Panc1 (cell line): Measurements from ENCODE around the gene CHRM2.

Experiments used
- POLR2AphosphoS5 ChIP-seq: IDR thresholded peaks from 2 replicates; pipeline ENCODE4 v1.6.1; 2012; ENCODE audit warnings: mild to moderate bottlenecking, low read depth, low read length, moderate library complexity
- TCF7L2 ChIP-seq: IDR thresholded peaks from 2 replicates; pipeline ENCODE4 v1.6.1; 2011; ENCODE audit warnings: mild to moderate bottlenecking, low read depth, low read length, inconsistent platforms
- TF ChIP-seq, protein P1 (sequence below): fragments of 450-650 bp; IDR thresholded peaks from 2 replicates; pipeline ENCODE4 v1.5.1; 2017; ENCODE audit warnings: mild to moderate bottlenecking
- TF ChIP-seq, protein P2 (sequence below), 2 experiments: IDR thresholded peaks; 2 replicates each; pipeline ENCODE4 v1.6.1; 2011 to 2012; ENCODE audit warnings: low read depth in 2 of 2, control low read depth in 1 of 2, low read length in 1 of 2, mild to moderate bottlenecking in 1 of 2, moderate library complexity in 1 of 2; ENCODE audit not compliant: insufficient read depth in 1 of 2

DNA sequence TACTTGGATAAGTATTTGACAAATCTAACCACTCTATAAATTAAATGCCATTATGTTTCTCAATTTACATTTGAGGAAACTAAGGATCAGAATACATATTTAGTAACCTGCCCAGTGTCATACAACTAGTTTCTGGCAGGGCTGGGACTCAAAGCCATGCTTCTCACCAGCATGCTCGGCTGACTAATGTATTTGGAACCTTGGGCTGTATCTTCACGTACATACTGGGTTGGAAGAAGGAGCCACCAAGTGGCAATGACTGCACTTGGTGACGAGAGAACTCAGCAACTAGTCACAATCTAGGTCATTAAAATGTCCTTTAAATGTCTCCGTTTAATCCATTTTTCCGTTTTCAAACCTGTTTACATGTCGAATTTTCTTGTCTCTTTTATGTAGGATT lies 42.9 kb downstream of the CHRM2 start:
- TF ChIP-seq, protein P1, sequence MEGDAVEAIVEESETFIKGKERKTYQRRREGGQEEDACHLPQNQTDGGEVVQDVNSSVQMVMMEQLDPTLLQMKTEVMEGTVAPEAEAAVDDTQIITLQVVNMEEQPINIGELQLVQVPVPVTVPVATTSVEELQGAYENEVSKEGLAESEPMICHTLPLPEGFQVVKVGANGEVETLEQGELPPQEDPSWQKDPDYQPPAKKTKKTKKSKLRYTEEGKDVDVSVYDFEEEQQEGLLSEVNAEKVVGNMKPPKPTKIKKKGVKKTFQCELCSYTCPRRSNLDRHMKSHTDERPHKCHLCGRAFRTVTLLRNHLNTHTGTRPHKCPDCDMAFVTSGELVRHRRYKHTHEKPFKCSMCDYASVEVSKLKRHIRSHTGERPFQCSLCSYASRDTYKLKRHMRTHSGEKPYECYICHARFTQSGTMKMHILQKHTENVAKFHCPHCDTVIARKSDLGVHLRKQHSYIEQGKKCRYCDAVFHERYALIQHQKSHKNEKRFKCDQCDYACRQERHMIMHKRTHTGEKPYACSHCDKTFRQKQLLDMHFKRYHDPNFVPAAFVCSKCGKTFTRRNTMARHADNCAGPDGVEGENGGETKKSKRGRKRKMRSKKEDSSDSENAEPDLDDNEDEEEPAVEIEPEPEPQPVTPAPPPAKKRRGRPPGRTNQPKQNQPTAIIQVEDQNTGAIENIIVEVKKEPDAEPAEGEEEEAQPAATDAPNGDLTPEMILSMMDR, result peak; percentile 15; the same call in 1 of the 2 replicates
- TF ChIP-seq POLR2AphosphoS5, result no peak
- TF ChIP-seq, protein P2, sequence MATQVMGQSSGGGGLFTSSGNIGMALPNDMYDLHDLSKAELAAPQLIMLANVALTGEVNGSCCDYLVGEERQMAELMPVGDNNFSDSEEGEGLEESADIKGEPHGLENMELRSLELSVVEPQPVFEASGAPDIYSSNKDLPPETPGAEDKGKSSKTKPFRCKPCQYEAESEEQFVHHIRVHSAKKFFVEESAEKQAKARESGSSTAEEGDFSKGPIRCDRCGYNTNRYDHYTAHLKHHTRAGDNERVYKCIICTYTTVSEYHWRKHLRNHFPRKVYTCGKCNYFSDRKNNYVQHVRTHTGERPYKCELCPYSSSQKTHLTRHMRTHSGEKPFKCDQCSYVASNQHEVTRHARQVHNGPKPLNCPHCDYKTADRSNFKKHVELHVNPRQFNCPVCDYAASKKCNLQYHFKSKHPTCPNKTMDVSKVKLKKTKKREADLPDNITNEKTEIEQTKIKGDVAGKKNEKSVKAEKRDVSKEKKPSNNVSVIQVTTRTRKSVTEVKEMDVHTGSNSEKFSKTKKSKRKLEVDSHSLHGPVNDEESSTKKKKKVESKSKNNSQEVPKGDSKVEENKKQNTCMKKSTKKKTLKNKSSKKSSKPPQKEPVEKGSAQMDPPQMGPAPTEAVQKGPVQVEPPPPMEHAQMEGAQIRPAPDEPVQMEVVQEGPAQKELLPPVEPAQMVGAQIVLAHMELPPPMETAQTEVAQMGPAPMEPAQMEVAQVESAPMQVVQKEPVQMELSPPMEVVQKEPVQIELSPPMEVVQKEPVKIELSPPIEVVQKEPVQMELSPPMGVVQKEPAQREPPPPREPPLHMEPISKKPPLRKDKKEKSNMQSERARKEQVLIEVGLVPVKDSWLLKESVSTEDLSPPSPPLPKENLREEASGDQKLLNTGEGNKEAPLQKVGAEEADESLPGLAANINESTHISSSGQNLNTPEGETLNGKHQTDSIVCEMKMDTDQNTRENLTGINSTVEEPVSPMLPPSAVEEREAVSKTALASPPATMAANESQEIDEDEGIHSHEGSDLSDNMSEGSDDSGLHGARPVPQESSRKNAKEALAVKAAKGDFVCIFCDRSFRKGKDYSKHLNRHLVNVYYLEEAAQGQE (IDR thresholded peaks at IDR 0.05; ENCODE audit: insufficient read depth in 1 of 2, low read depth in 2 of 2, low read length in 1 of 2), result no peak
- TF ChIP-seq TCF7L2, result no peak
